ENCODE measurements around the gene ROR2.

The ROR2 gene

GRCh38 chr9:91937727-91938126, 12.3 kb downstream of the ROR2 start:
- no peaks in the 10 kb centered on the region for H3K79me2 ChIP-seq (ENCODE audit: insufficient read depth, low read depth)

GRCh38 chr9:91937056-91937455, 13.0 kb downstream of the ROR2 start:
- H3K4me1 ChIP-seq (ENCODE audit: low read depth, poor library complexity, severe bottlenecking) = peaks cover 6% of the 10 kb centered on the region
- no peaks in the 10 kb centered on the region for H3K27me3 ChIP-seq (ENCODE audit: insufficient read depth, low read depth)
- H4K20me1 ChIP-seq (ENCODE audit: insufficient read depth) = no peaks in the 10 kb centered on the region
- no peaks in the 10 kb centered on the region for H3K79me2 ChIP-seq (ENCODE audit: insufficient read depth, low read depth)
- H3K4me2 ChIP-seq = no peak overlapping the region
- no peak for TF ChIP-seq CTCF (conservative IDR thresholded peaks at IDR 0.05; ENCODE audit: low read depth, low read length)
- no peaks in the 10 kb centered on the region for H3K36me3 ChIP-seq (ENCODE audit: insufficient read depth)
- no peak overlapping the region for H3K9ac ChIP-seq
- no peak overlapping the region for H3K4me3 ChIP-seq (IDR thresholded peaks at IDR 0.05; ENCODE audit: insufficient read depth, low read depth, low read length)
- H3K27ac ChIP-seq = no peak overlapping the region
- H2AFZ ChIP-seq (ENCODE audit: low read depth) = no peak overlapping the region

More at GRCh38 chr9:91937727-91938126, 12.3 kb downstream of the ROR2 start:
- no peak overlapping the region for H3K4me2 ChIP-seq
- no peak overlapping the region for H3K9ac ChIP-seq
- no peak overlapping the region for H3K4me3 ChIP-seq (IDR thresholded peaks at IDR 0.05; ENCODE audit: insufficient read depth, low read depth, low read length)
- no peaks in the 10 kb centered on the region for H3K27me3 ChIP-seq (ENCODE audit: insufficient read depth, low read depth)
- peaks cover 6% of the 10 kb centered on the region for H3K4me1 ChIP-seq (ENCODE audit: low read depth, poor library complexity, severe bottlenecking)
- H2AFZ ChIP-seq (ENCODE audit: low read depth) = no peak overlapping the region
- no peak for TF ChIP-seq CTCF (conservative IDR thresholded peaks at IDR 0.05; ENCODE audit: low read depth, low read length)
- H4K20me1 ChIP-seq (ENCODE audit: insufficient read depth) = no peaks in the 10 kb centered on the region
- no peak overlapping the region for H3K27ac ChIP-seq
- no peaks in the 10 kb centered on the region for H3K36me3 ChIP-seq (ENCODE audit: insufficient read depth)

DNA sequence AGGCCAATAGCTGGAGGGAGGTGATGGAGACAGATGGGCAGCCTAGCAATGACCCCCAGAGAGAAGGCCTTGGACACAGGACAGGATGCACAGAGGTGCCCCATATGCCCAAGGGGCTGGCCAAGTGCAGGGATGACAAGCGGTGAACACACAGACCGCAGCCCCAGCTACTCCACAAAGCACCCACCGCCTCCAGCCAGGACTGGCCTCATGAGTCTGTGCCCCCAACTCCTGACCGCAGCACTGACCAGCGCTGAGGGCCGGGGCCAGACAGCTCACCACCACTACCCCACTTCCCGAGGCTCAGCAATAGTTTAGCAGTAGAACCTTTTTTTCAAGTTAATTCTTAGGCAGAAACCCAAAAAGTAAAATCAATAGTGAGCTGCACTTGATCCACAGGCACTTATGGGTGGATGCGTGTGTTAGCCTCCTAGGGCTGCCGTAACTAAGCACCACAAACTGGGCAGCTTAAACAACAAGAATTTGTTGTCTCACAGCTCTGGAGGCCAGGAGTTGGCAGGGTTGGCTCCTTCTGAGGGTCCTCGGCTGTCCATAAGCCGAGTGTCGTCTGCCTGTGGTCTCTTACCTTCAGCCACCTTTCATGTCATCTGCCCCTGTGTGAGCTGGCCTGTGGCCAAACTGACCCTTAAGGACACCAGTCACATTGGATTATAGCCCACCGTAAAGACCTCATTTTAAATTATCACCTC, 14.1 kb downstream of the ROR2 start:
- Histone ChIP-seq H3K4me3 (IDR thresholded peaks at IDR 0.05; ENCODE audit: insufficient read depth, low read depth, low read length) (no peak overlapping the region), H3K4me2 (no peak overlapping the region), H3K79me2 (ENCODE audit: insufficient read depth, low read depth) (no peaks in the 10 kb centered on the region), H4K20me1 (ENCODE audit: insufficient read depth) (no peaks in the 10 kb centered on the region), H2AFZ (ENCODE audit: low read depth) (no peak overlapping the region), H3K4me1 (ENCODE audit: low read depth, poor library complexity, severe bottlenecking) (peaks cover 6% of the 10 kb centered on the region), H3K27me3 (ENCODE audit: insufficient read depth, low read depth) (no peaks in the 10 kb centered on the region), H3K36me3 (ENCODE audit: insufficient read depth) (no peaks in the 10 kb centered on the region), H3K27ac (no peak overlapping the region), H3K9ac (no peak overlapping the region)
- no peak for TF ChIP-seq CTCF (conservative IDR thresholded peaks at IDR 0.05; ENCODE audit: low read depth, low read length)

DNA sequence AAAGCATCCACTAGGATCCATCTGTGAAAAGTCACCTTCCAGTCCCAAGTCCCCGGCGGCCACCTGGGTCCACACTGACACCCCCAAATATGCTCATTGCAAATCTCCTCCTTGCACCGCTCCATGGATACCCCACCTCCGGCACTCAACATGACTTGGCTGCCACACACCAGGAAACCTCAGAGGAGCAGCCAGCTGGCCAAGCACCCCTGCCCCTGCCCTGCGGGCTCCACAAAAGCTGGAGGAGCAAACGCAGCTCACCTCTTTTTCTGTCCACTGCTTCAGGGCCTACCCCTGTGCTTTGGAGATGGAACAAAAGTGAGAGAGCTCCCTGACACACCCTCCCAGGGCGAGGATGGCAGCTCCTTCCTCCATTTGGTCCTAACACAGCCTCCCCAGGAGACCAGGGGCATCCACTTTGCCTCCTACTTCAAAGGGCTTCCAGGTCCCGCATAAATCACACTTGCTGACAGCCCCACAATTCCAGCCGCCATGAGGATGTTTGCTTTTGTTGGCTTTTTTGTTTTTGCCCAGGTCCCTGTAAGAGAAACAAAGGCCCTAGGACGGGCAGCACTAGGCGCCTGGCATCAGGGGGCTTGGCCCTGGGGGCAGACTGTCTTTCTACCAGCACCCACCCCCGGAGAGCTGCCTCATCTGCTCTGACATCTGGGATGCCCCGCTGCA, 14.8 kb downstream of the ROR2 start:
- no peaks in the 10 kb centered on the region for H3K27me3 ChIP-seq (ENCODE audit: insufficient read depth, low read depth)
- H4K20me1 ChIP-seq (ENCODE audit: insufficient read depth) = no peaks in the 10 kb centered on the region
- no peak overlapping the region for H3K4me3 ChIP-seq (IDR thresholded peaks at IDR 0.05; ENCODE audit: insufficient read depth, low read depth, low read length)
- H3K9ac ChIP-seq = no peak overlapping the region
- no peak overlapping the region for H3K4me2 ChIP-seq
- no peaks in the 10 kb centered on the region for H3K79me2 ChIP-seq (ENCODE audit: insufficient read depth, low read depth)
- TF ChIP-seq CTCF (conservative IDR thresholded peaks at IDR 0.05; ENCODE audit: low read depth, low read length) = no peak
- H3K36me3 ChIP-seq (ENCODE audit: insufficient read depth) = no peaks in the 10 kb centered on the region
- H3K4me1 ChIP-seq (ENCODE audit: low read depth, poor library complexity, severe bottlenecking) = peaks cover 6% of the 10 kb centered on the region
- H3K27ac ChIP-seq = no peak overlapping the region
- no peak overlapping the region for H2AFZ ChIP-seq (ENCODE audit: low read depth)

All from KMS-11 (cell line).